Measurements from ENCODE around the gene ADCYAP1.

GRCh38 chr18:933082-933481 is 28.4 kb downstream of the ADCYAP1 start:
- TF ChIP-seq EZH2phosphoT487 (IDR thresholded peaks at IDR 0.05; ENCODE audit: insufficient read depth, low read depth) (no peak), EZH2 (IDR thresholded peaks at IDR 0.05; ENCODE audit: insufficient read depth, poor library complexity, severe bottlenecking) (no peak)
